Germinal center (tissue), 1 donor: Measurements from ENCODE around the gene FAM177A1.
A peak's percentile ranks its signal among the peaks of the same experiment; 100 is the strongest.
"Not testable (repeated sequence)": the region's sequence is repeated elsewhere in the genome, so short reads cannot be mapped to it uniquely, and the experiment has no call there.

Source experiments
- DNase-seq: peaks from one replicate; pipeline ENCODE4 v3.0.0; 2012; ENCODE audit warnings: mixed read lengths, low spot score

FAM177A1 gene

GRCh38 chr14:35046048-35046750, at the start of gene FAM177A1:
FAM177A1 (plus strand) TSS chr14:35046272; CDS start chr14:35046464, 192 bp downstream.
- peak; percentile 97 for DNase-seq

- no peak for DNase-seq
These were observed 48.3 kb upstream of the FAM177A1 start for GRCh38 chr14:34997762-34998161.

GRCh38 chr14:34999500-34999899, 46.6 kb upstream of the FAM177A1 start:
- no peak for DNase-seq

GRCh38 chr14:35001621-35002020, 44.5 kb upstream of the FAM177A1 start:
- no peak for DNase-seq

- DNase-seq, result no peak
These were observed 41.2 kb upstream of the FAM177A1 start for GRCh38 chr14:35004839-35005238.

GRCh38 chr14:35016568-35016967, 29.5 kb upstream of the FAM177A1 start:
- no peak for DNase-seq

- DNase-seq, result no peak
These were observed 25.4 kb upstream of the FAM177A1 start for GRCh38 chr14:35020713-35021112.

GRCh38 chr14:35028435-35028834, 17.6 kb upstream of the FAM177A1 start:
- no peak for DNase-seq

GRCh38 chr14:35032562-35032961, 13.5 kb upstream of the FAM177A1 start:
- no peak for DNase-seq

GRCh38 chr14:35034440-35034833, 11.6 kb upstream of the FAM177A1 start:
- DNase-seq, result no peak

- DNase-seq, result not testable (repeated sequence)
These were observed 11.0 kb upstream of the FAM177A1 start for GRCh38 chr14:35034944-35035554.

- not testable (repeated sequence) for DNase-seq
These were observed 7.8 kb upstream of the FAM177A1 start for GRCh38 chr14:35038312-35038711.

GRCh38 chr14:35042632-35043031, 3.4 kb upstream of the FAM177A1 start:
- no peak for DNase-seq

- DNase-seq, result no peak
These were observed 3.0 kb upstream of the FAM177A1 start for GRCh38 chr14:35043046-35043445.

- peak; percentile 9 for DNase-seq
These were observed 904 bp upstream of the FAM177A1 start for GRCh38 chr14:35044939-35045797.

GRCh38 chr14:35045798-35046047, 349 bp upstream of the FAM177A1 start:
- DNase-seq, result no peak

- DNase-seq, result peak; percentile 38
These were observed 872 bp downstream of the FAM177A1 start for GRCh38 chr14:35046751-35047536.

GRCh38 chr14:35047976-35048513, 2.0 kb downstream of the FAM177A1 start:
- no peak for DNase-seq

GRCh38 chr14:35050652-35051051, 4.6 kb downstream of the FAM177A1 start:
- no peak for DNase-seq

GRCh38 chr14:35051796-35052195, 5.7 kb downstream of the FAM177A1 start:
- no peak for DNase-seq

- DNase-seq, result no peak
These were observed 6.6 kb downstream of the FAM177A1 start for GRCh38 chr14:35052637-35053036.
